ENCODE measurements around the gene BHLHE41.

- no peak for TF ChIP-seq CTCF (optimal IDR thresholded peaks at IDR 0.05 in 1 of 3, IDR thresholded peaks at IDR 0.05 in 1 of 3, conservative IDR thresholded peaks at IDR 0.05 in 1 of 3; ENCODE audit: extremely low read depth in 1 of 3, insufficient read depth in 2 of 3, low read length in 3 of 3)
- no peak for TF ChIP-seq EZH2 (IDR thresholded peaks at IDR 0.05; ENCODE audit: low read length)
These were observed 3.3 kb upstream of the BHLHE41 start for GRCh38 chr12:26128168-26128567.
